Measurements from ENCODE around the gene PDCD2. TPM values are rescaled to one million over a fixed set of nuclear protein-coding genes. Genes with fewer than 3 reads are reported as not detected.

The PDCD2 gene
- total and polyA plus RNA-seq, 2 donors (not counting 1 experiment from before 2014, with no cell fraction given) = 50.0 to 64.5 TPM

GRCh38 chr6:170597278-170597677 is 12.8 kb upstream of the PDCD2 start:
- intact Hi-C loops (cut with micrococcal nuclease) = no loop called here

GRCh38 chr6:170596426-170596825 is 12.0 kb upstream of the PDCD2 start:
- Histone ChIP-seq H3K79me2 (ENCODE audit: control insufficient read depth, insufficient read depth, low read length) (no peaks in the 10 kb centered on the region), H3K27me3 (replicated peaks in 1 of 4; ENCODE audit: control extremely low read depth in 1 of 4, control insufficient read depth in 3 of 4, insufficient read depth in 4 of 4, low read length in 3 of 4) (peaks cover 0 to 15% (median 3%) of the 10 kb centered on the region in 4 experiments), H3K36me3 (replicated peaks in 1 of 2; ENCODE audit: control extremely low read depth in 1 of 2, control insufficient read depth in 1 of 2, extremely low read depth in 1 of 2, insufficient read depth in 2 of 2, low read length in 1 of 2) (no peaks in the 10 kb centered on the region), H3K9me3 (ENCODE audit: control extremely low read depth in 1 of 3, control insufficient read depth in 2 of 3, insufficient read depth in 1 of 3, low read length in 2 of 3) (peaks cover 0 to 20% (median 3%) of the 10 kb centered on the region in 3 donors), H3K27ac (ENCODE audit: low read length in 2 of 2) (no peak overlapping the region), H3K9ac (ENCODE audit: low read length) (no peak overlapping the region), H3K4me3 (ENCODE audit: control extremely low read depth in 1 of 5, extremely low read depth in 1 of 5, insufficient read depth in 1 of 5, low read depth in 2 of 5, low read length in 4 of 5) (no peak overlapping the region), H3K4me2 (replicated peaks; ENCODE audit: low read depth, low read length, poor library complexity, severe bottlenecking) (no peak overlapping the region), H4K20me1 (ENCODE audit: control insufficient read depth, insufficient read depth, low read length, poor library complexity, severe bottlenecking) (no peaks in the 10 kb centered on the region), H2AFZ (ENCODE audit: insufficient read depth, low read depth, low read length, poor library complexity, severe bottlenecking) (no peak overlapping the region), H3K4me1 (ENCODE audit: control insufficient read depth in 2 of 2, insufficient read depth in 2 of 2, low read length in 2 of 2) (no peaks in the 10 kb centered on the region)
- no peak overlapping the region for H3K27ac Mint-ChIP-seq
- peaks cover 45% of the 10 kb centered on the region for H3K27me3 Mint-ChIP-seq
- ATAC-seq (ENCODE audit: low read depth) (no peak), DNase-seq (no peak)
- no peaks in the 10 kb centered on the region for H3K4me1 Mint-ChIP-seq
- CTCF ChIA-PET = no interaction called here
- TF ChIP-seq CTCF (IDR thresholded peaks at IDR 0.05) (no peak), EZH2 (IDR thresholded peaks at IDR 0.05; ENCODE audit: borderline replicate concordance, insufficient read depth, low read depth, low read length, poor library complexity, severe bottlenecking) (no peak)
- intact Hi-C loops (cut with micrococcal nuclease) = no loop called here
- H3K4me3 Mint-ChIP-seq = no peak overlapping the region
- POLR2A ChIA-PET = no interaction called here
- H3K9me3 Mint-ChIP-seq (ENCODE audit: insufficient read depth) = peaks cover 9% of the 10 kb centered on the region

More at GRCh38 chr6:170597278-170597677, 12.8 kb upstream of the PDCD2 start:
- Mint-ChIP-seq H3K27ac (no peak overlapping the region), H3K9me3 (ENCODE audit: insufficient read depth) (peaks cover 6% of the 10 kb centered on the region), H3K27me3 (peaks cover 43% of the 10 kb centered on the region), H3K4me3 (no peak overlapping the region), H3K4me1 (no peaks in the 10 kb centered on the region)
- DNase-seq (no peak), ATAC-seq (ENCODE audit: low read depth) (no peak)
- no peak overlapping the region for H3K4me3 ChIP-seq (ENCODE audit: control extremely low read depth in 1 of 5, extremely low read depth in 1 of 5, insufficient read depth in 1 of 5, low read depth in 2 of 5, low read length in 4 of 5)
- TF ChIP-seq CTCF (IDR thresholded peaks at IDR 0.05) = no peak
- TF ChIP-seq EZH2 (IDR thresholded peaks at IDR 0.05; ENCODE audit: borderline replicate concordance, insufficient read depth, low read depth, low read length, poor library complexity, severe bottlenecking) = no peak
- peaks cover 0 to 15% (median 3%) of the 10 kb centered on the region in 4 experiments for H3K27me3 ChIP-seq (replicated peaks in 1 of 4; ENCODE audit: control extremely low read depth in 1 of 4, control insufficient read depth in 3 of 4, insufficient read depth in 4 of 4, low read length in 3 of 4)
- no peaks in the 10 kb centered on the region for H3K4me1 ChIP-seq (ENCODE audit: control insufficient read depth in 2 of 2, insufficient read depth in 2 of 2, low read length in 2 of 2)
- no peaks in the 10 kb centered on the region for H3K36me3 ChIP-seq (replicated peaks in 1 of 2; ENCODE audit: control extremely low read depth in 1 of 2, control insufficient read depth in 1 of 2, extremely low read depth in 1 of 2, insufficient read depth in 2 of 2, low read length in 1 of 2)
- H3K9ac ChIP-seq (ENCODE audit: low read length) = no peak overlapping the region
- no peaks in the 10 kb centered on the region for H3K79me2 ChIP-seq (ENCODE audit: control insufficient read depth, insufficient read depth, low read length)
- H3K27ac ChIP-seq (ENCODE audit: low read length in 2 of 2) = no peak overlapping the region
- CTCF ChIA-PET = no interaction called here
- no peaks in the 10 kb centered on the region for H4K20me1 ChIP-seq (ENCODE audit: control insufficient read depth, insufficient read depth, low read length, poor library complexity, severe bottlenecking)
- POLR2A ChIA-PET = no interaction called here
- H3K9me3 ChIP-seq (ENCODE audit: control extremely low read depth in 1 of 3, control insufficient read depth in 2 of 3, insufficient read depth in 1 of 3, low read length in 2 of 3) = peaks cover 0 to 12% (median 3%) of the 10 kb centered on the region in 3 donors
- H3K4me2 ChIP-seq (replicated peaks; ENCODE audit: low read depth, low read length, poor library complexity, severe bottlenecking) = no peak overlapping the region
- H2AFZ ChIP-seq (ENCODE audit: insufficient read depth, low read depth, low read length, poor library complexity, severe bottlenecking) = no peak overlapping the region
